HUES6 (cell line): ENCODE results near the gene ZIC1.
A peak's percentile ranks its signal among the peaks of the same experiment; 100 is the strongest.

Source experiments
- H3K27ac ChIP-seq: 2 replicates; pipeline ENCODE4 v1.7.0; 2013; ENCODE audit warnings: low read depth, mild to moderate bottlenecking, low read length, inconsistent platforms
- H3K27me3 ChIP-seq: 2 replicates; pipeline ENCODE4 v1.6.1; 2013; ENCODE audit warnings: low read length; ENCODE audit not compliant: control insufficient read depth, insufficient read depth
- H3K36me3 ChIP-seq: 2 replicates; pipeline ENCODE4 v1.6.1; 2013; ENCODE audit warnings: low read length; ENCODE audit not compliant: control insufficient read depth, insufficient read depth
- H3K4me1 ChIP-seq: 2 replicates; pipeline ENCODE4 v1.6.1; 2013; ENCODE audit warnings: low read length; ENCODE audit not compliant: control insufficient read depth, insufficient read depth
- H3K4me3 ChIP-seq: 2 replicates; pipeline ENCODE4 v1.5.1; 2013; ENCODE audit warnings: low read depth, low read length
- H3K9ac ChIP-seq: one replicate; pipeline ENCODE4 v1.6.1; 2013; ENCODE audit warnings: mild to moderate bottlenecking, low read length
- H3K9me3 ChIP-seq: 2 replicates; pipeline ENCODE4 v1.6.1; 2013; ENCODE audit warnings: low read depth, low read length; ENCODE audit not compliant: control insufficient read depth, insufficient read depth

The ZIC1 gene

DNA sequence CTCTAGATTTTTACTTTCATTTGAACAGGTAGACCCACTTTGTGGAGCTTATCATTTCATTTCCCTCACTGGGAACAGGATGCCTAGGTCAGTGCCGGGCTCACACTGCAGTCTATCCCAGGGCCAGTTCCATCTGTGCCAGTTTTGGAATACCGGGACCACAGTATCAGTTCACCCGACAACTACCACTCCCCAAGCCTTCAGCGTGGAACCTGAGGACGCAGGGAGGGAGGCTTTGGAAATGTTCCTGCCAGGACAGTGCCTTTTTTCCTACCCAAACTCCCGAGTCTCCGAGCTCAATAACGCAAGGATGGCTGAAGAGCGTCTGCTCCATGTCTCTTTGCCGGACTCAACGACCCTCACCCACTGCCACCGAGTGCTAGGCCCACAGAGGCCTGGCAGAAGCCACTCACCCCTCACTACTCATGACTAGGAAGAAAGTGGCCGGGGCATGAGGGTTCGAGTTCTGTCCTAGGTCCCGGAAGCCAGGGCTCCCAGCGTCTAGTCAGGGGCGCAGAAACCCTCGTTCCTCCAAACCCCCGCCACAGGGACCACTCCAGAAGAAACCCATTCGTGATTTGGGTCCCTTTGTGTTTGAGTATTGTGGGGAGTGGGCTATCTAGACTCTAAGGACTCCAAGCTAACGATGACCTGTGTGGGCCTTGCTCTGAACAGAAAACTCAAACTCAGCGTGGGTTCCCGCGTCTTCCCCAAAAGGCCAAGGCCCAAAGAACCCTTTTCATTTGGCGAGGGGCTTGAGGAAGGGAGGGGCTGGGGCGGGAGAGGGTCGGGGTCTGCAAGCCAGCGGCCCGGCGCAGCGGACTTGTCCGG lies 11.4 kb downstream of the ZIC1 start:
- Histone ChIP-seq H3K36me3 (no peaks in the 10 kb centered on the region), H3K9me3 (no peaks in the 10 kb centered on the region), H3K27ac (no peak overlapping the region), H3K27me3 (peaks cover 100% of the 10 kb centered on the region), H3K9ac (no peak overlapping the region), H3K4me1 (peaks cover 56% of the 10 kb centered on the region), H3K4me3 (peak overlapping the region; percentile 61)

DNA sequence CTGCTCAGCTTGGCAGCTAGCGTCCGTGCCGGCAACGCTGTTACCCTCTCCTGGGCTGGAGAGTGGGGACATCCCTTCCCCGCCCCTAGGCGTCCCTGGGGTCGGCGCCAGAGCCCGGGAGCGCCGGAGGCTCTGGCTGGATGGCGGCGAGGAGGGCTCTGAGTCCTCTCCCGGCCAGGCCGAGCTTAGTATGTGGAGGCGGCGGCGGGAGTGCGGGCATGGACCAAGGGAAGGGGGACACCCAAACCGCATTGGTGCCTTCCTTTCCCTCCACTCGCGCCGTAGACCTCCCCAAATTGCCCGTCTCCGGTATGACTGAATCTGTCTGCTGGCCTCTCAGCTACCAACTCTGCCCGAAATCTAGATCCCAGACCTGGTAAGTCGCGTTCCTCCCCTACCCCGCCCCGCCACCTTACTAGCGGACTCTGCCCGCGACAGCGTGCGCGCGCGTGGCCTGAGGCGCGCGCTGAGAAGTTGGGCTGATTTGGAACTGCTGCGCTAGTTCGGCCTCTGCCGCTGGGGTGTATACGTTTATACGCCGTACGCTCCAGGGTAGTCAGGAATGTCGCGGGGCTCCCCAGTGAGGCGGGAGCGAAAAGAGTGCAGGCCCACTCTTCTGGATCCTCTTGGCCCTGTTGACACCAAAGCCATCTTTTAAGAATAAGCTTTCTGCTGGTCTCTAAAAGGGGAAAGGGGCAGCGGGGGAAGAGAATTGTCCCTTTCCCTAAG lies 12.2 kb downstream of the ZIC1 start:
- no peaks in the 10 kb centered on the region for H3K9me3 ChIP-seq
- no peaks in the 10 kb centered on the region for H3K36me3 ChIP-seq
- H3K27me3 ChIP-seq, result peaks cover 100% of the 10 kb centered on the region
- no peak overlapping the region for H3K27ac ChIP-seq
- no peak overlapping the region for H3K9ac ChIP-seq
- peak overlapping the region; percentile 61 for H3K4me3 ChIP-seq
- peaks cover 49% of the 10 kb centered on the region for H3K4me1 ChIP-seq

DNA sequence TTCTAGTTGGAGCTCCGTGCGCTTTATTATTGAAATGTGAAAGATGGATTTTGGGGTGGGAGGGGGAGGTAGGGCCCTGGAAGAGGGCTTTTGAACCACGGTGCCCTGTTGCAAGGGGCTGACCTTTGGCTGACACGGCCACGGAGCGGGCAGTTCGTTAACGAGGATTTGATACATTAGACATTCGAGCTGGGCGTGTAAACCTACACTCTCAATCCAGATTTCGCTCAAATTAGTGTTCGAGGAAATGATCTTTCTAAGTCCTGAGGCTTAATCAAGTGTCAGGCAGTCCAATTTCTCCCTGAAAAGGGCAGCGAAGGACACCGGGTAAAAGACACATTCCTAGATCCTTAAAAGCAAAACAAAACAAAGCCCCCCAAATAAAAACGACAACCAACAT lies 13.0 kb downstream of the ZIC1 start:
- no peaks in the 10 kb centered on the region for H3K9me3 ChIP-seq
- peaks cover 100% of the 10 kb centered on the region for H3K27me3 ChIP-seq
- no peak overlapping the region for H3K4me3 ChIP-seq
- H3K36me3 ChIP-seq, result no peaks in the 10 kb centered on the region
- H3K27ac ChIP-seq, result no peak overlapping the region
- no peak overlapping the region for H3K9ac ChIP-seq
- H3K4me1 ChIP-seq, result peaks cover 49% of the 10 kb centered on the region

DNA sequence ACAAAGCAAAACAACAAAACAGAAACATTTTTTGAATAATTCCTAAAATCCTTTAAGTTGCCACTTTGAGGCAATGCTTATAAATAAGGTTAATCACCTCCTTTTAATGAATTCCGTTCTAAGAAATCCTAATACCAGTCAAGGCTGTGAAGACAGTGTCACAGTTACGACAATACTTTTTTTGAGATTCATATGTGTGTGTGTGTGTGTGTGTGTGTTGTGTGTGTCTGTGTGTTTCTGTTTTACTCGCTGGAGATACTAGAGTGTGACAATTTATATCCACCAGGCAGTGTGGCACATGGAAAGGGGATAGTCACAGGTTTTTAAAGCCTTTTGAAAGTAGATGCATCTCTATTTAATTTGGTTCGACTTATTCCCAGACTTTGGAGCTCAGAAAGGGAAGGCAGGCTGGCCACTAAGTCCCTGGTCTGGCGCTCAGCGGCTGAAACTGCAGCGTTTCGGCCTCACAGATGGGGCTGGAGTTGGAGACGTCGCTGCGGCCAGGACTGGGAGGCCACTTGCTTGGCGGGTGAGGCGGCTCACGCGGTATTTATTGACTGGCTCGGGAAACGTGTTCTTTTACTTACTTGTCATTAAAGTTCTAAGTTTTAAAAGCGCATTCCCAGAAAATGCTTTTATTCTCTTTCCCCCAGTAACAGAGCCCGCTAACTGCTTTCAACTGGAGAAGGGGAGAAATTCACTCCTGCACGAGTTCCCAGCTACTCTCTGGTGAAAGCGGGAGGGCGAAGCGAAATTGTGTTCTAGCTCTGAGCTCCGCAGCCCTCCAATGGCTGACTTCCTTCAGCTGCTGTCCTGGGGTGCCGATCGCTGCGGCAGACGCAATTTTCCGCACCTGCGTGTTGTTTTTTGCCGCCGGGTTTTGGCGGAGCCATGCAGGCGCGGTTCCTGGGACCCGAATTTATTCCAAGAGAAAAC lies 13.7 kb downstream of the ZIC1 start:
- Histone ChIP-seq H3K27ac (no peak overlapping the region), H3K9me3 (no peaks in the 10 kb centered on the region), H3K9ac (no peak overlapping the region), H3K4me1 (peaks cover 49% of the 10 kb centered on the region), H3K27me3 (peaks cover 100% of the 10 kb centered on the region), H3K4me3 (peak overlapping the region; percentile 40), H3K36me3 (no peaks in the 10 kb centered on the region)

DNA sequence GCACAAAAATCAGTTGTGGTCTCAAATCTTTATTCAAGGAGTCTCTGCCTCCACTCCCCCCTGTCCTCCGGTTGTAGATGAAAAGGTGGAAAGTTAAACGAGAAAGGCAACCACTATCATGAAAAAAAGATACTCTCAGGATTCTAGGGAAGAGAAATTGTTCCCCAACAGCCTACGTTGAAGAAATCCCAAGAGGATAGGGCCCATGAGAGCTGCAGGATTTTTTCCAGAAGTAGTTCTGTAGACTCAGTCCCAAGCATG lies 14.3 kb downstream of the ZIC1 start:
- peak overlapping the region; percentile 40 for H3K4me3 ChIP-seq
- H3K27ac ChIP-seq, result no peak overlapping the region
- peaks cover 48% of the 10 kb centered on the region for H3K4me1 ChIP-seq
- no peaks in the 10 kb centered on the region for H3K36me3 ChIP-seq
- no peaks in the 10 kb centered on the region for H3K9me3 ChIP-seq
- H3K27me3 ChIP-seq, result peaks cover 100% of the 10 kb centered on the region
- H3K9ac ChIP-seq, result no peak overlapping the region

DNA sequence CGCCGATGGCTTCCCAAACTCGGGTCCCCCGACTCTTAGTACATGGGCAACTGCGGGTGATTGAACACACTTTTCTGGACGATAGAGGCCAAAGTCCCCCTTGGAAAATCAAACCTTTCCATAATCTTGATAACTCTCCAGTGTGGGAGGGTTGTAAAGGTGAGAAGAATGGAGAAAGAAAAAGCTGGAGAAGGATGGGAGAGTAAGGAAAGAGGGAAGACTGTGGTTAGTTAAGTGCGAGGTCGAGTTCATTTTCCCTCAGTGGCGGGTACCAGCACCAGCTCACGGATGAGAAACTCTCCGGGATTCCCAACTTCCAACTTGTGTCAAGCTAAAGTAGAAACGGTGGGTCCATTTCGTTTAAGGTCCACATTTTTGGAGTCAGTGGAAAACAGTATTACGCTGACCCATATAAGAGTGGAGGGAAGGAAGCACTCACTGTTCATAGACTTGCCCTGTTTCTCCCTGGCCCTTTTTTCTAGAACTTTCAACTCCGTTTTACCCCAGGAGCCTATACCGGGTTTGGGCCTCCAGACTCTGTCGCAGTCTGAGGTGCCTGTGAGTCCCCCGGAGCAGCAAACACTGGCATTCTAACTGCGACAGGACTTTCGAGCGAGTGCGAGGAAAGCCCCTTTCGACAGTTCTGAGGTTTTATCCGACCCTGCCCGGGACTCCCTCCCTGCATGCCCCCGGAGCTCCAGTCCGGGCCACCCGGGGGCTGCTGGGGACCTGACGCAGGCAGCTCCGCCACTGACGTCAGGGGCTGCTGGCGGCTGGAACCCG lies 14.8 kb downstream of the ZIC1 start:
- Histone ChIP-seq H3K9ac (no peak overlapping the region), H3K27ac (no peak overlapping the region), H3K4me3 (peak overlapping the region; percentile 40), H3K36me3 (no peaks in the 10 kb centered on the region), H3K27me3 (peaks cover 99% of the 10 kb centered on the region), H3K9me3 (no peaks in the 10 kb centered on the region), H3K4me1 (peaks cover 44% of the 10 kb centered on the region)

DNA sequence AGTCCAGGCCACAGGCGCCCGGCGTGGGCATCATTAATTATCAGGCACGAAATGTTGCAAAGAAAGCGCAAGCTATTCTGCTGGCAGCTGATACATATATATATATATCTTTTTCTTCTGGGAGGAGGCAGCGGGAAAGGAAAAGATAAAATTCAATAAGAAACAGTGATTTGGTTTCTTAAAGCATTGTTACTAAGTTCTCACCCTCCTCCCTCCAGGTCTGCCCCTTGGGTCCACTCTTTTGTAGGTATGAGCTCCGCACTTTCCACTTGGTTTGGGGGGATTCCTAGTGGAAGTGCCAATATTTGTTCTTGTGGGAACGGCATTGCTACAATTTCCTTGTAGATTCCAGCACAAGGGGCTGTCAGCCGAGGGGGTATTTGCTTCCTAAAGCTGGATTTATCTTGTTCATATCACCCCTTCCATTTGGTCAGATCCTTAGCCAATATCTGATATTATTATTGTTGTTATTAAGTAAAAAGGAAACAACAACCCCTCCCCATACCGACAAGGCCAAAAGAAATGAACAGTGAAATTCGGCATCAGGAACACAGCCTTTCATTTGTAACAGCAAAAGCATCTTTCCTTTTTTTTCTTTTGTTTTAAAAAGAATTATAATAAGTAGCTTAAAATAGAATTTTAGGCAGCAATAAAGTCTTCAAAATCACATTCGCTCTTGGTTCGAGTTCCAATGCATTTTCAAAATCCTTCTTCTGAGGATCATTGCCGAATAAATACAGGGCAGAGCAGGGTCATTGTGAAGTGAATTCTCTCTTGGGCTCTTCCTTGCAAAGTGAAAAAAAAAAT lies 15.6 kb downstream of the ZIC1 start:
- H3K9me3 ChIP-seq, result no peaks in the 10 kb centered on the region
- H3K27ac ChIP-seq, result no peak overlapping the region
- no peak overlapping the region for H3K9ac ChIP-seq
- H3K36me3 ChIP-seq, result no peaks in the 10 kb centered on the region
- peaks cover 92% of the 10 kb centered on the region for H3K27me3 ChIP-seq
- H3K4me3 ChIP-seq, result peak overlapping the region; percentile 40
- H3K4me1 ChIP-seq, result peaks cover 38% of the 10 kb centered on the region

DNA sequence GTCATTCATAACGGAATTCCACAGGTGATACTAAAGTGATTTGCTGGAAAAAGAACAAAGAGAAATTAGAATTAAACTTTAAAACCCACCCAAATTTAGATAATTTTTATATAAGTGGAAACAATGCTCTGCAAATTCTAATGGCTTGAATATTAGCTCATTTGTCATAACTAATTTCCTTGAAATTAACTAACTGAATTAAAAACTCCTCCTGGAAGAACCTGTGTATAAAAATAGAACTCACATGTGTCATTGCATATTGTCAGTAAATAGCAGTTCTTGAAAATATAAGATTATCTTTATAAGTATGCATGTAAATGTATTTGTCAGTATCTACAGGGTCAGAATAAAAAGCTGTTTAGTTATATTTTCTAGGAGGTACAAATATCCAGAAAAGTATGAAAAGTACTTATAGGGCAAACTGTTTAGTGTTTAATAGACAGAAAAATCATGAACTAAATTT lies 16.3 kb downstream of the ZIC1 start:
- H3K36me3 ChIP-seq, result no peaks in the 10 kb centered on the region
- no peak overlapping the region for H3K4me3 ChIP-seq
- H3K27me3 ChIP-seq, result peaks cover 89% of the 10 kb centered on the region
- peaks cover 32% of the 10 kb centered on the region for H3K4me1 ChIP-seq
- no peak overlapping the region for H3K9ac ChIP-seq
- H3K27ac ChIP-seq, result no peak overlapping the region
- no peaks in the 10 kb centered on the region for H3K9me3 ChIP-seq

DNA sequence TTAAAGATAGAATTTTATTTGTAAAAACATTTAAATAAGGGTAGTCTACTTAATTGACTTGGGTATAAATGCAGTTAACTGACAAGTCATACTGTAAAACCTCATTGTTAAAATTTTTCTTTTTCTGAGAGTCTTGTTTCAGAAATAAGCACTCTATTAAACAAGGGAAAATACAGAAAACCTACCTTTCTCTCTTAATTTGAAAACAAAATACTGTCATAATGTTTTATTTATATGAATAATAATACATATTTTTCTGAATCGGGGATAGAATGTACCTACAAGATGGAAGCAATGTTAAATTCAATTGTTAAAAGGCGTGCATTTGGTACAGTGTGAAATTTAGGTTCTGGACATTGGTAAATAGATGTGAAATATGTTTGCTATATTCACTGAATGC lies 17.8 kb downstream of the ZIC1 start:
- Histone ChIP-seq H3K9ac (no peak overlapping the region), H3K27me3 (peaks cover 77% of the 10 kb centered on the region), H3K9me3 (no peaks in the 10 kb centered on the region), H3K4me3 (no peak overlapping the region), H3K27ac (no peak overlapping the region), H3K4me1 (peaks cover 22% of the 10 kb centered on the region; the same call in 1 of the 2 replicates), H3K36me3 (no peaks in the 10 kb centered on the region)

DNA sequence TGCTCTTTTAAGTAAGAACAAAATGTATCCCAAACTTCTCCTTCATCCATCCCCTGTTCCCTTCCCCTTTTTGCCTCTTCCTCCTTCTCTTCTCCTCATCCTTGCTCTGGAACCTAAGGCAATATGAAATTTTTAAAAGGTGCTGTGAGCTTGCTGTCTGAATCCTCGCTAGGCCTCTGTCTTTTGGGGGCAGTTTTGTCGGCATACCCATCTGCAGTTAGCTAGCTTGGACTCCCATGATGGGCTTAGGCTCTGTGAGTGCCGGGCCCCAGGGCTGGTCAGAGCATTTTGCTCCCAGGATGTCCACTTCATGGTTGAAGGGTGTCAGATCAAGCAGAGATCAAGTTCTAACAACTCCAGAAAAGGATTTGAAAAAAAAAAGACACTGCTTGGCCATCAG lies 18.6 kb downstream of the ZIC1 start:
- Histone ChIP-seq H3K4me1 (0 out of 2 replicates have a peak, but pooled peaks cover 13% of the 10 kb centered on the region), H3K9me3 (no peaks in the 10 kb centered on the region), H3K9ac (no peak overlapping the region), H3K27me3 (peaks cover 69% of the 10 kb centered on the region), H3K36me3 (no peaks in the 10 kb centered on the region), H3K4me3 (no peak overlapping the region), H3K27ac (no peak overlapping the region)
